SK-N-SH treated with all-trans-retinoic acid at 6 μM for 48 hours (cell line): ENCODE measurements around the gene DPYSL3.

Experiments
- ISL1 ChIP-seq: fragments of 250-450 bp; sonication (Bioruptor Pico); IDR thresholded peaks from 2 replicates; pipeline ENCODE4 v2.1.2; 2022; ENCODE audit warnings: mild to moderate bottlenecking, moderate library complexity
- SNAI2 ChIP-seq: fragments of 250-450 bp; sonication (Bioruptor Pico); IDR thresholded peaks from 2 replicates; pipeline ENCODE4 v1.5.0; 2020; ENCODE audit warnings: mild to moderate bottlenecking, moderate library complexity
- ZFP30 ChIP-seq: fragments of 450-650 bp; formaldehyde crosslinking; IDR thresholded peaks from 2 replicates; pipeline ENCODE4 v1.5.0; 2022; ENCODE audit warnings: mild to moderate bottlenecking, moderate library complexity

GRCh38 chr5:147340941-147341340 is 168.9 kb downstream of the DPYSL3 start:
- TF ChIP-seq SNAI2 (CRISPR knock-in tag) (no peak), ZFP30 (CRISPR knock-in tag) (no peak), ISL1 (CRISPR knock-in tag) (no peak)
